Calu3 (cell line): ENCODE data around the gene CYLD. TPM values are rescaled to one million over a fixed set of nuclear protein-coding genes. Genes with fewer than 3 reads are reported as not detected.

ENCODE experiments used
- BruUV-seq: library from RNA; stranded (reverse); fragments of 400-500 nt; replicated peaks from 2 replicates; lab custom pipeline; 2021; lab: Mats Ljungman, UMichigan
- CTCF ChIA-PET: fragments of 300-600 bp; sonication (Branson Sonifier 250); formaldehyde crosslinking; loops from one replicate; lab custom pipeline; 2022; ENCODE audit warnings: antibody characterized with exemption; lab: Charles Lee
- DNase-seq: peaks from one replicate; pipeline ENCODE4 v3.0.0; 2022
- H3K27ac Mint-ChIP-seq: one replicate; pipeline ENCODE4 v1.8.0; 2022; ENCODE audit warnings: mixed read lengths; ENCODE audit not compliant: unreplicated experiment
- H3K27me3 Mint-ChIP-seq: one replicate; pipeline ENCODE4 v1.8.0; 2022; ENCODE audit warnings: mixed read lengths; ENCODE audit not compliant: unreplicated experiment
- H3K36me3 Mint-ChIP-seq: one replicate; pipeline ENCODE4 v1.8.0; 2022; ENCODE audit warnings: mild to moderate bottlenecking, moderate library complexity, mixed read lengths; ENCODE audit not compliant: insufficient read depth, unreplicated experiment
- H3K4me1 Mint-ChIP-seq: one replicate; pipeline ENCODE4 v1.8.0; 2022; ENCODE audit warnings: mild to moderate bottlenecking, low read depth, mixed read lengths; ENCODE audit not compliant: unreplicated experiment
- H3K4me3 Mint-ChIP-seq: one replicate; pipeline ENCODE4 v1.8.0; 2022; ENCODE audit warnings: mild to moderate bottlenecking, low read depth, moderate library complexity, mixed read lengths; ENCODE audit not compliant: unreplicated experiment
- H3K9me3 Mint-ChIP-seq: one replicate; pipeline ENCODE4 v1.8.0; 2022; ENCODE audit warnings: low read depth, mixed read lengths; ENCODE audit not compliant: unreplicated experiment
- intact Hi-C: fragments of 100-400 bp; cut with micrococcal nuclease; formaldehyde crosslinking; loops from one replicate; pipeline ENCODE4 v1.10.0; 2022; ENCODE audit not compliant: unreplicated experiment
- total RNA-seq: library from RNA; stranded (reverse); gene quantifications from 2 replicates; pipeline ENCODE4 v1.2.3, GENCODE V29; 2022
- TF ChIP-seq, protein P1 (sequence below): fragments of 200-600 bp; IDR thresholded peaks from one replicate; pipeline ENCODE4 v1.8.0; 2022; ENCODE audit warnings: antibody characterized with exemption; ENCODE audit not compliant: unreplicated experiment

Gene CYLD
- total RNA-seq, 1 experiment from 2014 or later = 31.8 TPM

GRCh38 chr16:50826797-50827316 lies 85.0 kb downstream of the CYLD start:
- no peak for DNase-seq
- Mint-ChIP-seq H3K36me3 (no peaks in the 10 kb centered on the region), H3K27me3 (peaks cover 45% of the 10 kb centered on the region), H3K4me3 (no peak overlapping the region), H3K27ac (no peak overlapping the region), H3K4me1 (peaks cover 3% of the 10 kb centered on the region), H3K9me3 (peaks cover 3% of the 10 kb centered on the region)
- intact Hi-C loops = loop anchor here (10.0 kb wide), 1 partner anchor 228 kb away; no protein-coding TSS in a partner anchor
- CTCF ChIA-PET = interaction anchor here (1.4 kb wide), 1 partner anchor 20 kb away, joined by 5 read pairs; no protein-coding TSS in a partner anchor
- no TSS peak for BruUV-seq
- TF ChIP-seq, protein P1, sequence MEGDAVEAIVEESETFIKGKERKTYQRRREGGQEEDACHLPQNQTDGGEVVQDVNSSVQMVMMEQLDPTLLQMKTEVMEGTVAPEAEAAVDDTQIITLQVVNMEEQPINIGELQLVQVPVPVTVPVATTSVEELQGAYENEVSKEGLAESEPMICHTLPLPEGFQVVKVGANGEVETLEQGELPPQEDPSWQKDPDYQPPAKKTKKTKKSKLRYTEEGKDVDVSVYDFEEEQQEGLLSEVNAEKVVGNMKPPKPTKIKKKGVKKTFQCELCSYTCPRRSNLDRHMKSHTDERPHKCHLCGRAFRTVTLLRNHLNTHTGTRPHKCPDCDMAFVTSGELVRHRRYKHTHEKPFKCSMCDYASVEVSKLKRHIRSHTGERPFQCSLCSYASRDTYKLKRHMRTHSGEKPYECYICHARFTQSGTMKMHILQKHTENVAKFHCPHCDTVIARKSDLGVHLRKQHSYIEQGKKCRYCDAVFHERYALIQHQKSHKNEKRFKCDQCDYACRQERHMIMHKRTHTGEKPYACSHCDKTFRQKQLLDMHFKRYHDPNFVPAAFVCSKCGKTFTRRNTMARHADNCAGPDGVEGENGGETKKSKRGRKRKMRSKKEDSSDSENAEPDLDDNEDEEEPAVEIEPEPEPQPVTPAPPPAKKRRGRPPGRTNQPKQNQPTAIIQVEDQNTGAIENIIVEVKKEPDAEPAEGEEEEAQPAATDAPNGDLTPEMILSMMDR = no peak

GRCh38 chr16:50828164-50828702 lies 86.3 kb downstream of the CYLD start:
- H3K27ac Mint-ChIP-seq = no peak overlapping the region
- no peaks in the 10 kb centered on the region for H3K36me3 Mint-ChIP-seq
- CTCF ChIA-PET = no interaction called here
- no peak overlapping the region for H3K4me3 Mint-ChIP-seq
- no TSS peak for BruUV-seq
- peaks cover 5% of the 10 kb centered on the region for H3K9me3 Mint-ChIP-seq
- no peaks in the 10 kb centered on the region for H3K4me1 Mint-ChIP-seq
- TF ChIP-seq, protein P1 = no peak
- intact Hi-C loops = loop anchor here (10.0 kb wide), 1 partner anchor 227 kb away; no protein-coding TSS in a partner anchor
- peaks cover 53% of the 10 kb centered on the region for H3K27me3 Mint-ChIP-seq
- DNase-seq = no peak

DNA sequence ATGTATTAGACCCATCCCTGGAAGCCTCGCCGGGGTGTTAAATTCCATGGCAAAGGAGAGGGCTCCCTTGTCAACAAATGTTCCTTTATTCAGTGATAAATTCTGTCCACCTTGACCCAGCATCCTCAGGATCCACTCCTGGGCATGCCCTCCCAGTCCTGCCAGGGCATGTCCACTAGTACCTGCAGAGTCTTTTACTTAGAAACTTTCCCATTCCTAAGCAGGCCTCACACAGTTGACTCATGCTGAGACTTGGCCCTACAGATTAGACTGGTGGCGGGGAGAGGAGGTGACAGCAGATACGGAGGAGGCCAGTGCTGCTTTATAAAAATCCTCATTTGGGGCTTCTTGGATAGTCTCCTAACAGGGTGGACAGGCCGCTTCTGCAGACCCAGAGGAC lies 88.8 kb downstream of the CYLD start:
- TF ChIP-seq, protein P1 = no peak
- Mint-ChIP-seq H3K4me1 (no peaks in the 10 kb centered on the region), H3K27me3 (peaks cover 60% of the 10 kb centered on the region), H3K9me3 (peaks cover 9% of the 10 kb centered on the region), H3K36me3 (no peaks in the 10 kb centered on the region), H3K4me3 (no peak overlapping the region), H3K27ac (no peak overlapping the region)
- CTCF ChIA-PET = interaction anchor here (1.4 kb wide), 1 partner anchor 24 kb away, joined by 5 read pairs; no protein-coding TSS in a partner anchor
- no peak for DNase-seq
- no TSS peak for BruUV-seq
- intact Hi-C loops = no loop called here

GRCh38 chr16:50831751-50832150 lies 89.9 kb downstream of the CYLD start:
- no TSS peak for BruUV-seq
- DNase-seq = no peak
- peaks cover 9% of the 10 kb centered on the region for H3K9me3 Mint-ChIP-seq
- H3K4me1 Mint-ChIP-seq = no peaks in the 10 kb centered on the region
- H3K27me3 Mint-ChIP-seq = peaks cover 66% of the 10 kb centered on the region
- TF ChIP-seq, protein P1 = no peak
- H3K4me3 Mint-ChIP-seq = no peak overlapping the region
- intact Hi-C loops = no loop called here
- no peaks in the 10 kb centered on the region for H3K36me3 Mint-ChIP-seq
- CTCF ChIA-PET = interaction anchor here (0.6 kb wide), 1 partner anchor 544 kb away, joined by 4 read pairs; no protein-coding TSS in a partner anchor
- H3K27ac Mint-ChIP-seq = no peak overlapping the region
